ENCODE results near the gene GRM3. TPM values are rescaled to one million over a fixed set of nuclear protein-coding genes. Genes with fewer than 3 reads are reported as not detected.

The GRM3 gene
- total and polyA plus RNA-seq, 2 of the 8 experiments (the other 6 are each of a cell fraction or from before 2014, with no cell fraction given), result 3.1 to 4.2 TPM

DNA sequence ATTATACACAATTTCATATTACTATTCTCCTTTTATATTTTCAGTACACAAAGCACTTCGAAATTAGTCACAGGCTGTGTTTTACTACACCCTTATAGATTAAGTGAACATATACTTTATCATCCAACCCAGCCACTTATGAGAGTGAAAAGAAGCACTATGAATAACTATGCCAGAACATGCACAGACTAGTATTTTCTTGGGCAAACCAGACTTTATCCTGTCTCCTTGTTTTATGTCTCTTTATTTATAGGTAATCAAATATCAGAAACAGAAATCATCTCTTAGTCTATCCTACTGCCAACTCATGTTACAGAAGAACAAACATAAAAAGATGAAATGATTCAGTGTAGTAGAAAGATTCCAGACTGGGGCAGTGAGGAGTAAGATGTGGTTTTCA lies 171.8 kb downstream of the GRM3 start (continued):
- TF ChIP-seq EZH2 (IDR thresholded peaks at IDR 0.05; ENCODE audit: low read depth, low read length, severe bottlenecking) (no peak), TEAD4 (IDR thresholded peaks at IDR 0.05; ENCODE audit: low read depth, low read length) (no peak), RFX5 (IDR thresholded peaks at IDR 0.05; ENCODE audit: borderline replicate concordance, low read depth, low read length) (no peak)

Data from H1 (cell line).